Ascending aorta (tissue), 2 donors: ENCODE measurements around the gene CYRIA. TPM values are rescaled to one million over a fixed set of nuclear protein-coding genes. Genes with fewer than 3 reads are reported as not detected.

Source experiments
- DNase-seq, 2 donors: peaks; one replicate each; pipeline ENCODE4 v3.0.0-alpha.2; 2019; ENCODE audit warnings: low spot score in 2 of 2
- H3K27ac ChIP-seq, 2 donors: fragments of 200-600 bp; sonication (generic); one replicate each; pipeline ENCODE4 v1.5.1; 2016 to 2017; ENCODE audit warnings: mild to moderate bottlenecking in 1 of 2
- H3K27me3 ChIP-seq: fragments of 200-600 bp; sonication (generic); one replicate; pipeline ENCODE4 v1.5.1; 2017
- H3K36me3 ChIP-seq, 2 donors: fragments of 200-600 bp; sonication (generic); one replicate each; pipeline ENCODE4 v1.5.1; 2016
- H3K4me1 ChIP-seq, 2 donors: fragments of 200-600 bp; sonication (generic); one replicate each; pipeline ENCODE4 v1.5.1; 2016 to 2017; ENCODE audit warnings: mild to moderate bottlenecking in 1 of 2
- H3K4me3 ChIP-seq, 2 donors: fragments of 200-600 bp; sonication (generic); one replicate each; pipeline ENCODE4 v1.5.1; 2016 to 2017; ENCODE audit warnings: mild to moderate bottlenecking in 1 of 2
- H3K9me3 ChIP-seq, 2 donors: fragments of 200-600 bp; sonication (generic); one replicate each; pipeline ENCODE4 v1.5.1; 2016
- CTCF ChIP-seq, 3 experiments: fragments of 200-600 bp in 2 of 3; fragments of 450-650 bp in 1 of 3; sonication (generic) in 2 of 3; IDR thresholded peaks; one replicate each; pipeline ENCODE4 v1.5.1; 2016 to 2019; ENCODE audit warnings: antibody characterized with exemption in 3 of 3, mild to moderate bottlenecking in 1 of 3, moderate library complexity in 1 of 3
- intact Hi-C: fragments of 100-400 bp; cut with DNase I; formaldehyde crosslinking; loops from one replicate; pipeline ENCODE4 v1.15.1; 2023
- total RNA-seq: library from RNA; depleted of rRNA; stranded (reverse); fragments of >200 nt; gene quantifications from one replicate; pipeline ENCODE4 v1.1.0, GENCODE V29; 2016

CYRIA gene
- total RNA-seq, 1 donor from 2014 or later: 7.1 TPM

- Histone ChIP-seq H3K4me1 (peaks cover 0 to 2% of the 10 kb centered on the region in 2 donors), H3K27me3 (no peaks in the 10 kb centered on the region), H3K4me3 (no peak overlapping the region), H3K27ac (no peak overlapping the region), H3K9me3 (no peaks in the 10 kb centered on the region), H3K36me3 (no peaks in the 10 kb centered on the region)
- intact Hi-C loops: no loop called here
- DNase-seq: peak in 1 of 2 donors; percentile 60
- TF ChIP-seq CTCF (IDR thresholded peaks at IDR 0.05): no peak
Observed at GRCh38 chr2:16629770-16630169, 35.9 kb downstream of the CYRIA start.

GRCh38 chr2:16629044-16629443 is 36.6 kb downstream of the CYRIA start:
- no peak for DNase-seq
- Histone ChIP-seq H3K9me3 (no peaks in the 10 kb centered on the region), H3K27me3 (no peaks in the 10 kb centered on the region), H3K36me3 (no peaks in the 10 kb centered on the region), H3K4me1 (peaks cover 0 to 2% of the 10 kb centered on the region in 2 donors), H3K27ac (no peak overlapping the region), H3K4me3 (no peak overlapping the region)
- intact Hi-C loops: no loop called here
- no peak for TF ChIP-seq CTCF (IDR thresholded peaks at IDR 0.05)

GRCh38 chr2:16628314-16628713 is 37.3 kb downstream of the CYRIA start:
- no peak for DNase-seq
- no peak for TF ChIP-seq CTCF (IDR thresholded peaks at IDR 0.05)
- Histone ChIP-seq H3K27me3 (no peaks in the 10 kb centered on the region), H3K9me3 (no peaks in the 10 kb centered on the region), H3K27ac (no peak overlapping the region), H3K36me3 (no peaks in the 10 kb centered on the region), H3K4me3 (no peak overlapping the region), H3K4me1 (peaks cover 0 to 2% of the 10 kb centered on the region in 2 donors)
- intact Hi-C loops: no loop called here

GRCh38 chr2:16626997-16627605 is 38.5 kb downstream of the CYRIA start:
- Histone ChIP-seq H3K27ac (peak overlapping the region in 1 of 2 donors; percentile 38), H3K4me1 (peaks cover 0 to 2% of the 10 kb centered on the region in 2 donors), H3K9me3 (no peaks in the 10 kb centered on the region), H3K4me3 (no peak overlapping the region), H3K36me3 (no peaks in the 10 kb centered on the region), H3K27me3 (no peaks in the 10 kb centered on the region)
- no peak for DNase-seq
- no peak for TF ChIP-seq CTCF (IDR thresholded peaks at IDR 0.05)
- intact Hi-C loops: no loop called here

- TF ChIP-seq CTCF (IDR thresholded peaks at IDR 0.05): no peak
- peaks cover 0 to 2% of the 10 kb centered on the region in 2 donors for H3K4me1 ChIP-seq
- peak overlapping the region; percentile 30 to 38 for H3K27ac ChIP-seq
- no peak for DNase-seq
- intact Hi-C loops: no loop called here
- H3K36me3 ChIP-seq: no peaks in the 10 kb centered on the region
- H3K9me3 ChIP-seq: no peaks in the 10 kb centered on the region
- no peak overlapping the region for H3K4me3 ChIP-seq
- H3K27me3 ChIP-seq: no peaks in the 10 kb centered on the region
Observed at GRCh38 chr2:16626497-16626896, 39.1 kb downstream of the CYRIA start.

GRCh38 chr2:16625759-16626158 is 39.9 kb downstream of the CYRIA start:
- H3K27me3 ChIP-seq: no peaks in the 10 kb centered on the region
- no peaks in the 10 kb centered on the region for H3K36me3 ChIP-seq
- DNase-seq: no peak
- H3K27ac ChIP-seq: peak overlapping the region in 1 of 2 donors; percentile 30
- peaks cover 0 to 2% of the 10 kb centered on the region in 2 donors for H3K4me1 ChIP-seq
- H3K9me3 ChIP-seq: no peaks in the 10 kb centered on the region
- no peak overlapping the region for H3K4me3 ChIP-seq
- no peak for TF ChIP-seq CTCF (IDR thresholded peaks at IDR 0.05)
- intact Hi-C loops: no loop called here
